Left hindlimb (tissue), 1 donor: Measurements from ENCODE around the gene TBRG4.

ENCODE experiments used
- DNase-seq: peaks from one replicate; pipeline ENCODE4 v3.0.0-alpha.2; 2018

TBRG4 gene

DNA sequence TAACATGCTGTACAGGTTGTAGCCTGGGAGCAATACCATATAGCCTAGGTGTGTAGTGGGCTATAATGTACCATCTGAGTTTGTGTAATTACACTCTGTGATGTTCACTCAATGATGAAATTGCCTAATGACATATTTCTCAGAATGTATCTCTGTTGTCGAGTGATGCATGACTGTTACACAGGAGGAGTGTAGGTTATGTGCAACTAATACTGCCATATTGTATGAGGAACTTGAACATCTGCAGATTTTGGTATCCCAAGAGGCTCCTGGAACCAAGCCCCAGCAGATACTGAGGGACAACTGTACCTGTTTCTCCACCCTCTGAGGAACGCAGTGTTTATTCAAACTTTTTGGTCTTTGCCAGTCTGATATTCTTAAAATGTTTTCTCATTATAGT, 61.3 kb downstream of the TBRG4 start:
- no peak for DNase-seq
